ENCODE measurements around the gene BTBD1. TPM values are rescaled to one million over a fixed set of nuclear protein-coding genes. Genes with fewer than 3 reads are reported as not detected.

The BTBD1 gene
- total RNA-seq, 1 experiment from 2014 or later, result 80.0 TPM

GRCh38 chr15:83053151-83053550 lies 13.9 kb downstream of the BTBD1 start:
- peaks cover 31 to 41% of the 10 kb centered on the region in 2 experiments for H3K36me3 ChIP-seq (ENCODE audit: control insufficient read depth in 1 of 2, insufficient read depth in 2 of 2, low read length in 2 of 2)
- no peak for DNase-seq (ENCODE audit: low read depth, low spot score)
- no peak for TF ChIP-seq FOSL1 (IDR thresholded peaks at IDR 0.05; ENCODE audit: low read depth)
- no peak for TF ChIP-seq RAD21 (IDR thresholded peaks at IDR 0.05; ENCODE audit: low read depth)
- TF ChIP-seq EGR1 (IDR thresholded peaks at IDR 0.05; ENCODE audit: low read depth), result no peak
- no peak for TF ChIP-seq CTCF (IDR thresholded peaks at IDR 0.05 in 2 of 3, conservative IDR thresholded peaks at IDR 0.05 in 1 of 3; ENCODE audit: borderline replicate concordance in 1 of 3, insufficient read depth in 1 of 3, low read depth in 2 of 3, low read length in 2 of 3)
- no peak for TF ChIP-seq ZBTB33 (IDR thresholded peaks at IDR 0.05; ENCODE audit: extremely low read depth, insufficient replicate concordance, low read length)
- TF ChIP-seq ZFX (IDR thresholded peaks at IDR 0.05), result no peak
- TF ChIP-seq, protein P1, sequence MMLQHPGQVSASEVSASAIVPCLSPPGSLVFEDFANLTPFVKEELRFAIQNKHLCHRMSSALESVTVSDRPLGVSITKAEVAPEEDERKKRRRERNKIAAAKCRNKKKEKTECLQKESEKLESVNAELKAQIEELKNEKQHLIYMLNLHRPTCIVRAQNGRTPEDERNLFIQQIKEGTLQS (IDR thresholded peaks at IDR 0.05), result no peak
- TF ChIP-seq YY1 (IDR thresholded peaks at IDR 0.05; ENCODE audit: extremely low read depth, insufficient replicate concordance, low read depth, low read length), result no peak
- TF ChIP-seq REST (IDR thresholded peaks at IDR 0.05; ENCODE audit: low read depth), result no peak
- no peak for TF ChIP-seq JUND (IDR thresholded peaks at IDR 0.05)
- TF ChIP-seq CBX3 (IDR thresholded peaks at IDR 0.05; ENCODE audit: low read depth), result no peak
- no peak for TF ChIP-seq MAX (IDR thresholded peaks at IDR 0.05)
- H3K27ac ChIP-seq (ENCODE audit: low read depth, low read length), result no peak overlapping the region
- H3K9me3 ChIP-seq (ENCODE audit: control insufficient read depth in 1 of 2, insufficient read depth in 1 of 2, low read depth in 1 of 2, low read length in 2 of 2), result no peaks in the 10 kb centered on the region
- H3K4me1 ChIP-seq (ENCODE audit: control insufficient read depth in 1 of 2, insufficient read depth in 2 of 2, low read length in 2 of 2), result no peaks in the 10 kb centered on the region
- intact Hi-C loops (cut with micrococcal nuclease), result no loop called here
- no peak overlapping the region for H3K9ac ChIP-seq (ENCODE audit: low read length)
- no peak overlapping the region for H3K4me2 ChIP-seq (ENCODE audit: low read length)
- ChIA-PET RAD21 (ENCODE audit: low non-redundant PET in 1 of 2, low total read pairs in 2 of 2, uncharacterized antibody in 2 of 2, unreplicated experiment in 2 of 2) (interaction anchor here in 1 of 2 experiments (0.6 kb wide), 1 partner anchor 581 kb away, joined by 4 read pairs; no protein-coding TSS in a partner anchor), POLR2A (no interaction called here), CTCF (no interaction called here)
- H3K4me3 ChIP-seq (replicated peaks in 1 of 2; ENCODE audit: low read depth in 1 of 2, low read length in 2 of 2), result no peak overlapping the region
- no peaks in the 10 kb centered on the region for H3K27me3 ChIP-seq (ENCODE audit: insufficient read depth, low read length)
- H3K9me2 ChIP-seq (ENCODE audit: insufficient read depth), result no peaks in the 10 kb centered on the region
- TSS peak; percentile 1 for BruUV-seq (replicated peaks)
- peaks cover 93% of the 10 kb centered on the region for H3K79me2 ChIP-seq (ENCODE audit: insufficient read depth, low read length)
- no peak overlapping the region for H2AFZ ChIP-seq (ENCODE audit: low read depth, low read length, poor library complexity, severe bottlenecking)
- H4K20me1 ChIP-seq (ENCODE audit: insufficient read depth), result peaks cover 12% of the 10 kb centered on the region; the same call in 1 of the 2 replicates
- no peak for ATAC-seq

All from HCT116 (cell line).